Measurements from ENCODE around the gene LRP3.

The LRP3 gene

DNA sequence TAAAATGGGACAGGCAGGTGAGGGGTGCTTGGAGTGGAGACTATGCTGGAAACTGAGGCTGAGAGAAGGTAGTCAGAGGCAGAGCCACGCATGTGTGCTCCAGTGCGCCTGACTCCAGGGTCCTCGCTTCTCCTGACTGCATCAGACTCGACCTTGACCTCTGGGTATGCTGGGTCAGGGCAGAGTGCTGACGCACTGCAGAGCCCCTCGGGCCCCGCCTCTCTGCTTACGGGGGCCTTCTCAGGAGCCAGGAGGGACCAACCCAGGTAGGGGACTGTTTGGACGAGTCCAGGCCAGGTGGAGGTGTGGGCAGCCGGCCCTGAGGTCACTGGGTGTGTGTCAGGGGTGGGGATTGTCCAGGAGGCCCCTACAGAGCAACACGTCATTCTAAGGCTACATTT, 54.4 kb downstream of the LRP3 start:
- H4K20me1 ChIP-seq (ENCODE audit: insufficient read depth): no peaks in the 10 kb centered on the region
- H3K4me1 ChIP-seq (ENCODE audit: low read depth, poor library complexity, severe bottlenecking): no peaks in the 10 kb centered on the region
- H2AFZ ChIP-seq (ENCODE audit: low read depth): no peak overlapping the region
- H3K27ac ChIP-seq: no peak overlapping the region
- TF ChIP-seq, protein P1, sequence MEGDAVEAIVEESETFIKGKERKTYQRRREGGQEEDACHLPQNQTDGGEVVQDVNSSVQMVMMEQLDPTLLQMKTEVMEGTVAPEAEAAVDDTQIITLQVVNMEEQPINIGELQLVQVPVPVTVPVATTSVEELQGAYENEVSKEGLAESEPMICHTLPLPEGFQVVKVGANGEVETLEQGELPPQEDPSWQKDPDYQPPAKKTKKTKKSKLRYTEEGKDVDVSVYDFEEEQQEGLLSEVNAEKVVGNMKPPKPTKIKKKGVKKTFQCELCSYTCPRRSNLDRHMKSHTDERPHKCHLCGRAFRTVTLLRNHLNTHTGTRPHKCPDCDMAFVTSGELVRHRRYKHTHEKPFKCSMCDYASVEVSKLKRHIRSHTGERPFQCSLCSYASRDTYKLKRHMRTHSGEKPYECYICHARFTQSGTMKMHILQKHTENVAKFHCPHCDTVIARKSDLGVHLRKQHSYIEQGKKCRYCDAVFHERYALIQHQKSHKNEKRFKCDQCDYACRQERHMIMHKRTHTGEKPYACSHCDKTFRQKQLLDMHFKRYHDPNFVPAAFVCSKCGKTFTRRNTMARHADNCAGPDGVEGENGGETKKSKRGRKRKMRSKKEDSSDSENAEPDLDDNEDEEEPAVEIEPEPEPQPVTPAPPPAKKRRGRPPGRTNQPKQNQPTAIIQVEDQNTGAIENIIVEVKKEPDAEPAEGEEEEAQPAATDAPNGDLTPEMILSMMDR (conservative IDR thresholded peaks at IDR 0.05; ENCODE audit: low read depth, low read length): no peak
- H3K4me2 ChIP-seq: no peak overlapping the region
- H3K36me3 ChIP-seq (ENCODE audit: insufficient read depth): no peaks in the 10 kb centered on the region
- H3K79me2 ChIP-seq (ENCODE audit: insufficient read depth, low read depth): no peaks in the 10 kb centered on the region
- H3K9ac ChIP-seq: no peak overlapping the region
- H3K27me3 ChIP-seq (ENCODE audit: insufficient read depth, low read depth): no peaks in the 10 kb centered on the region
- H3K4me3 ChIP-seq (IDR thresholded peaks at IDR 0.05; ENCODE audit: insufficient read depth, low read depth, low read length): no peak overlapping the region

DNA sequence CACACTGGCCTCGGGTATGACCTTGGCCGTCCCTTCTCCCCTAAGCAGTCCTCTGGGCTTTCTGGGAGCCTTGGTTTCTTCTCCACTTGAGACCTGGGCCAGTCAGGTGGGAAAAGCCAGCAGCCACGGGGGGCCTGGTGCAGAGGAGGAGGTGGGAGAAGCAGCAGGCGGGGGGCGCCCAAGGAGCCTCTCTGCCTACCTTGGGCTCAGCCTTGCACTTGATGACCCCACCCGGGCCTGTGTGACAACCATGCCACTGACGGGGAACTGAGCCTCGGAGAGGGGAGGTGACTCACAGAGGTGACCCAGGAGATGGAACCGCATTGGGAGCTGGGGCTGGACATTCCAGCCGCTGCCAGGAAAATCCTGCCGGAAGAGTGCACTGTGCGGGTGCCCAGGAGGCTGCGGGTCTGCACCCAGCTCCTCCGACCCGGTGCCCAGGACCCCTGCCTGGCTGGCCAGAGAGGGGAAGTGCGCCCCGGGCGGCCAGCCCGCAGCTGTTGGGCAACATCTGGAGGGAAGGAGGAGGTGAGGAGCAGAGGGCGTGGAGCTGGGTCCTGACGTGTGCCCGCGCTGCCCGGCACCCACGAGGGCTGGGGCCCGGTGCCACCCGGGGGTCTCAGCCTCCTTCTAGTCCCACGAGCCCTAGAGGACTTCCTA, 55.0 kb downstream of the LRP3 start:
- no peaks in the 10 kb centered on the region for H3K79me2 ChIP-seq (ENCODE audit: insufficient read depth, low read depth)
- no peak overlapping the region for H3K4me3 ChIP-seq (IDR thresholded peaks at IDR 0.05; ENCODE audit: insufficient read depth, low read depth, low read length)
- no peak overlapping the region for H3K4me2 ChIP-seq
- no peaks in the 10 kb centered on the region for H3K36me3 ChIP-seq (ENCODE audit: insufficient read depth)
- no peaks in the 10 kb centered on the region for H4K20me1 ChIP-seq (ENCODE audit: insufficient read depth)
- H2AFZ ChIP-seq (ENCODE audit: low read depth): no peak overlapping the region
- TF ChIP-seq, protein P1 (conservative IDR thresholded peaks at IDR 0.05; ENCODE audit: low read depth, low read length): no peak
- no peaks in the 10 kb centered on the region for H3K4me1 ChIP-seq (ENCODE audit: low read depth, poor library complexity, severe bottlenecking)
- H3K9ac ChIP-seq: no peak overlapping the region
- H3K27me3 ChIP-seq (ENCODE audit: insufficient read depth, low read depth): no peaks in the 10 kb centered on the region
- H3K27ac ChIP-seq: no peak overlapping the region

DNA sequence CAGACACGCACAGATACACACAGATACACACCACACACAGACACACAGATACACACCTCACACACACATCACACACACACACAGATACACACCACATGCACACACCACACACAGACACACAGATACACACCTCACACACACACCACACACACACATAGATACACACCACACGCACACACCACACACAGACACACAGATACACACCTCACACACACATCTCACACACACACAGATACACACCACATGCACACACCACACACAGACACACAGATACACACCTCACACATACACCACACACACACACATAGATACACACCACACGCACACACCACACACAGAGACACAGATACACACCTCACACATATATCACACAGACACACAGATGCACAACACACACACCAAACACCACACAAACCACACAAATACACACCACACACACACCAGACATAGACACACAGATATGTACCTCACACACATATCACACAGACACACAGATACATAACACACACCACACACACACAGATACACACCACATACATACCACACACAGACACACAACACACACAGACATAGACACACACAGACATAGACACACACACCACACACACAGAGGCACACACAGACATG, 55.7 kb downstream of the LRP3 start:
- Histone ChIP-seq H3K4me2 (no peak overlapping the region), H2AFZ (ENCODE audit: low read depth) (no peak overlapping the region)
- TF ChIP-seq, protein P1 (conservative IDR thresholded peaks at IDR 0.05; ENCODE audit: low read depth, low read length): no peak

DNA sequence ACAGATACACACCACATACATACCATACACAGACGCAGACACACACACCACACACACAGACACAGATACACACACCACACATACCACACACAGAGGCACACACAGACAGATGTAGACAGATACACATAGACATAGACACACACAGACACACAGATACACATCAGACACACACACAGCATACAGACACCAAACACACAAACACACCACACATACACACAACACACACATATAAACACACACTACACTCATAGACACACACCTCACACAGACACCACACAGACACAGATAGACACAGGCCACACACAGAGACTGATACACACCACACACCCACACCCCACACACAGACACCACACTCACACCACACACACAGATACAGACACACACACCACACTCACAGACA, 56.4 kb downstream of the LRP3 start:
- H3K4me2 ChIP-seq: no peak overlapping the region
- no peaks in the 10 kb centered on the region for H3K27me3 ChIP-seq (ENCODE audit: insufficient read depth, low read depth)
- no peaks in the 10 kb centered on the region for H3K36me3 ChIP-seq (ENCODE audit: insufficient read depth)
- H4K20me1 ChIP-seq (ENCODE audit: insufficient read depth): no peaks in the 10 kb centered on the region
- no peak overlapping the region for H3K4me3 ChIP-seq (IDR thresholded peaks at IDR 0.05; ENCODE audit: insufficient read depth, low read depth, low read length)
- H3K27ac ChIP-seq: no peak overlapping the region
- TF ChIP-seq, protein P1 (conservative IDR thresholded peaks at IDR 0.05; ENCODE audit: low read depth, low read length): no peak
- no peak overlapping the region for H2AFZ ChIP-seq (ENCODE audit: low read depth)
- H3K79me2 ChIP-seq (ENCODE audit: insufficient read depth, low read depth): no peaks in the 10 kb centered on the region
- no peak overlapping the region for H3K9ac ChIP-seq
- H3K4me1 ChIP-seq (ENCODE audit: low read depth, poor library complexity, severe bottlenecking): no peaks in the 10 kb centered on the region

More for the DNA sequence above, 55.7 kb downstream of the LRP3 start:
- Histone ChIP-seq H3K9ac (no peak overlapping the region), H4K20me1 (ENCODE audit: insufficient read depth) (no peaks in the 10 kb centered on the region), H3K36me3 (ENCODE audit: insufficient read depth) (no peaks in the 10 kb centered on the region), H3K4me3 (IDR thresholded peaks at IDR 0.05; ENCODE audit: insufficient read depth, low read depth, low read length) (no peak overlapping the region), H3K27ac (no peak overlapping the region), H3K79me2 (ENCODE audit: insufficient read depth, low read depth) (no peaks in the 10 kb centered on the region), H3K4me1 (ENCODE audit: low read depth, poor library complexity, severe bottlenecking) (no peaks in the 10 kb centered on the region), H3K27me3 (ENCODE audit: insufficient read depth, low read depth) (no peaks in the 10 kb centered on the region)
